GF-D8 (cell line): ENCODE data around the gene MED27.
"Not testable (repeated sequence)": the region's sequence is repeated elsewhere in the genome, so short reads cannot be mapped to it uniquely, and the experiment has no call there.

Source experiments
- DNase-seq: peaks from one replicate; lab custom pipeline; 2025; lab: John Stamatoyannopoulos, UW

Gene MED27

GRCh38 chr9:131963072-131964030, 116.3 kb downstream of the MED27 start:
- DNase-seq = no peak

DNA sequence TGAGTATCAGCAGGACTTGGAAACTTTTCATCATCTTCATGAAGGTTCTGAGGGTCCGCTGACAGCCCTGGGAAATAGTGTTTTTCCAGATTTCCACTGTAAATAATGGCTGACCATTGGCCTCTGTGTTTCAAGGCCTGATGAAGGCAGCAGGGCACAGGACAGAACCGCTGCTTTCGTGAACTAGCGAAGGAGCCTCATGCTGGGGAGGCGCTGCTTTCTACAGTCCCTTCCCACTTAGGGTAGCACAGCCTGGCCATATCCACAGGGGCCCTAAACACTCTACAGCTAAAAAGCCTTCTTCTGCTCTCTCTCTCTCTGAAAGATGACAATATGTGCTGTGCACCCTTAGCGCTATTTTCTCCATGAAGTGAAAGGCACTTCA, 118.2 kb downstream of the MED27 start:
- DNase-seq = no peak

- no peak for DNase-seq
Measured at GRCh38 chr9:131960851-131961495, 118.7 kb downstream of the MED27 start.

GRCh38 chr9:131960311-131960710, 119.4 kb downstream of the MED27 start:
- no peak for DNase-seq

DNA sequence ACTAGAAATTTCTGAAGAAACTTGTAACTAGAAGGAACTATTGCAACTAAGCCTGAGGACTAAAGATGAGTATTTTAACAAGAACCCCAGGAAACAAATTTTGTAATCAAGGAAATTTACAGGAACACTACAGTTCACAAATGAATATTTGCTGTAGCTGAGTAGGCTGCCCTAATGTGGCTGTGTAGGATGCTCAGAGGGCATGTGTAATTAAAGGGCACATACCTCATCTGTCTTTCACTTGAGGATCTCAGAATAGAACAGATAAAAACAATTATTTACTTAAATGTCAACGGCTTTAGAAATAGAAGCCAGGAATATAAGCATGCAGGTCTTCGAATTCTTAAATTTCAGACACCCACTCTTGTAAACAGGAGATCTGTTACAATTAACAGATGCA, 119.8 kb downstream of the MED27 start:
- DNase-seq = no peak

- no peak for DNase-seq
Measured at GRCh38 chr9:131959056-131959455, 120.6 kb downstream of the MED27 start.

- DNase-seq = no peak
Measured at GRCh38 chr9:131954299-131954698, 125.4 kb downstream of the MED27 start.

DNA sequence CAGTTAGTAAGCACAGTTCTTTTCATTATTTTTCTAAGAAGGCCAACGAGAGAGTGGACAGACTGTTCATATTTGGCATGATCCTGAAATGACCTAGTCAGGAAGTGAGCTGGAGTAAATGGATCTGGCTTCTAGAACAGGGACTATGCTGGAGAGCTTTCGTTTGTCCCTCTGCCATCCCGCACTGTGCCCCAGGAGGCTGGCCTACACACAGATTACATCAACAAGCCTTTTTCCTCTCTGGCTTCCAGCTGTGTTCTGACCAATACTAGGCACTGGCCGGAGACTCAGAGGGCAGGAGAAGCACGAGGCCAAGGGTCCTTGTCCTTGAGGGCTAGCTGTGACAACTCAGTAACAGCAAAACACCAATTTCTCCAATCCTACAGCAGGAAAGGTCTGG, 127.8 kb downstream of the MED27 start:
- no peak for DNase-seq

DNA sequence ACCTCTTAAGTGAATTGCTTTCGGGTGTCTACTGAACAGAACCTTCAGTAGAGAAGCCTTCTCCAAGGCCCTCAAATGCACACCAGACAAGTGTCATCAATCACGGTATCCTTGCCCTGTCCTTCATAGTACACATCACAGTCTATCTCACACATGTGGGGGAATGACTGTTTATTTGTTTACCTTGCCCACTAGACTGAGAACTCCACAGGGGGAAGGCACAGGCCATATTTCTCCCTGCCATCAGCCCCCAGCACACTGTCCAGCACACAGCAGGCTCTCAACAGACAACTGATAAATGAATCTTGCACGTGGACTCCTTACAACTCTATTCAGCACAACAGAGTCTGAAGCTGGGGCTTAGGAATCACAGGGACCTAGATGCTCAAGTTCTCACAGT, 128.5 kb downstream of the MED27 start:
- no peak for DNase-seq

GRCh38 chr9:131950487-131950886, 129.2 kb downstream of the MED27 start:
- no peak for DNase-seq

- DNase-seq = no peak
Measured at GRCh38 chr9:131946180-131946579, 133.5 kb downstream of the MED27 start.

- DNase-seq = no peak
Measured at GRCh38 chr9:131943351-131943841, 136.3 kb downstream of the MED27 start.

DNA sequence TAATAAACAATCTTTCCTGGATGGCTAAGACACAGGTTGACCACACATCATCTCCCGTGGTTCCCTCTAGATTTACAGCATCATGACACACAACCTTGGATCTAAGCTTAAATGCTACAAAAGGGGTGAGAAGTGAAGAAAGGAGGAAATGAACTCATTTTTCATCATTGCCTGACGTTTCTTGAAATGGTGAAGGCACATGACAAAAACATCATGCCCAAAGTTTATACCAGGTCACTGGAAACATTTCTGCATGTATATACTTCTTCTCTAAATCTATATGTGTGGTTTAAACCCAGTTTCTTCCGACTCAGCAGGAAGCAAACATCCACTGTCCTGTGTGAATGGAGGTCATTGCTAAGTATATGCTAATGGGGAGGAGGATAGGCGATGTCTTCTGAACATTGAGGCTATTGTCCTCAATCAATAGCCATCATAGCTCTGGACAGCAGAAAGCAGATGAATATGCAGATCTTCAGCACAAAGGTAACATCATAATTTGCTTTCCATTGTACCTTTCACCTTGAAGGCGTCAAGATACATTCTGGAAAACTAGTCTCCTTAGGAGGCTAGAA, 137.4 kb downstream of the MED27 start:
- DNase-seq = no peak

- no peak for DNase-seq
Measured at GRCh38 chr9:131937451-131937850, 142.2 kb downstream of the MED27 start.

- DNase-seq = no peak
Measured at GRCh38 chr9:131936929-131937328, 142.7 kb downstream of the MED27 start.

DNA sequence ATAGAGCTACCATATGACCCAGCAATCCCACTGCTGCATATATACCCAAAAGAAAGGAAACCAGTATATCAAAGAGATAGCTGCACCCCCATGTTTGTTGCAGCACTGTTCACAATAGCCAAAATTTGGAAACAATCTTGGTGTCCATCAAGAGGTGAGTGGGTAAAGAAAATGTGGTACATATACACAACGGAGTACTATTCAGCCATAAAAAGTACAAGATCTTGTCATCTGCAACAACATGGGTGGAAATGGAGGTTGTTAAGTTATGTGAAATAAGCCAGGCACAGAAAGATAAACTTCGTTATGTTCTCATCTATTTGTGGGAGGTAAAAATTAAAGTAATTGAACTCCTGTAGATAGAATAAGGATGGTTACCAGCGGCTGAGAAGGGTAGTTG, 145.0 kb downstream of the MED27 start:
- DNase-seq = no peak

DNA sequence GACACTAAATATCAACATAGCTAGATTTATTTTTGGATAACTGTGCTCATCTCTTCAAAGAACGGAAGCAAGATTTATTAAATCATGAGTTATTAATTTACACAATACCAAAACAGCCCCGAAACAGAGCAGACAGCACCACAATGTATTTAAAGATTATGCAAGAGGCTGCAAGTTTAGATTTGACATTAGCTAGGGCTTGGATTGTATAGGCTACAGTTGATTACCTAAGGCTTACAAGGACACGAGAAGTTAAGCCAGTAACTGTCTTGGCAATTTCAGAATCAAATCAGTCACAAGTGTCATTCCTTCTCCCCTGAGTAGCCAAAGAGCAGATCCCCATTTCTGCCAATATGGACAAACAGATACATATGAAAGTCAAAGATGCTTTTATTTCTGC, 152.6 kb downstream of the MED27 start:
- DNase-seq = no peak

GRCh38 chr9:131926360-131926922, 153.2 kb downstream of the MED27 start:
- no peak for DNase-seq

DNA sequence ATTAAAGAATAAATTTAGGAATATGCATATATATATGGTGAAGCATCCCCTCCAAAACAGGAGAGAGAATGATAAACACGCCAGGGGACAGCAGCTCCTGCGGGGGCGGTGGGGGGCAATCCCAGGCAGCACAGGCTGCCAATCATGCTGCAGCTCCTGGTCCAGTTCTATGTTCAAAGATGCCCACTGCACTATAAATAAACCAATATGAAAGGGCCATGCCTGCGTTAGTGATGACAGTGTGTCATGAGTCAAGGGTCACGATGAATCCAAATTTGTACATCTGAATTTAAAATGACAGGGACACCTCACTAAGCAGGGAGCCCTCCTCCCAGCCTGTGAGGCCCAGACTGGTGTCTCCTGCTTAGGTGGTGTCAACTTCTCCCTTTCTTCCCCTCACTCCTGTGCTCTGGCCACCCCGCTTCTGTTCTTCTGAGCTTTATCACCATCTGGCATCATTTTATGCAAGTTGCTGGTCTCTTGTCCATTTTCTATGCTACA, 153.9 kb downstream of the MED27 start:
- no peak for DNase-seq

GRCh38 chr9:131923766-131924165, 155.9 kb downstream of the MED27 start:
- no peak for DNase-seq

DNA sequence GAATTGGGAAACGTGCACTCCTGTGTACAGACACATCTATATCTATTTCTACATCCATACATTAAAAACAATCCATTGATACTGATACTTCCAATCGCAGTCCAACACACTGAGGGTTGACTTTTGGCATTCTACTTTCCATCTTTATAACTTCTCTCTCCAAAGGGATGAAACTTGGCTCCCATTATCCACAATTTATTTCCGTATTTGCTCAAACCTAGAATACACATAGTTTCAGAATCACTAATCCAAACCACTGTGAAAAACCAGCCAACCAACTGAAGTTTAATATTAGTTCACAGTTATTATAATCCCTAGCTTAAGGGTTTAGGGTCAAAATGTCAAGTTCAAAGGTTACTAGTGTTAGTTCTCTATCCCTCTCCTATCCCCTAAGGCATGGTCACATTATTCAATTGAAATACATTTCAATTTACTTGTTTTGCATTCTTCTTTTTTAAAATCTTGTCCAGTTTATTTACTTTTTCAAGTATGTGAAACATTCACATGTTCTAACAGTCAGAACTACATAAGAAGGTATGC, 156.5 kb downstream of the MED27 start:
- DNase-seq = no peak

GRCh38 chr9:131921635-131922034, 158.0 kb downstream of the MED27 start:
- DNase-seq = not testable (repeated sequence)
